Fibroblast of lung (primary cell): ENCODE data around the gene CCDC192.

Source experiments
- CTCF ChIP-seq, 2 donors: IDR thresholded peaks in 1 of 2; conservative IDR thresholded peaks in 1 of 2; 1 replicate in 1 of 2; 2 replicates in 1 of 2; pipeline ENCODE4 v1.5.1; 2011 to 2012; ENCODE audit warnings: low read length in 2 of 2, control low read depth in 1 of 2, inconsistent platforms in 1 of 2, low read depth in 1 of 2, mild to moderate bottlenecking in 1 of 2
- EZH2 ChIP-seq: IDR thresholded peaks from 2 replicates; pipeline ENCODE4 v1.5.1; 2012; ENCODE audit warnings: low read length, control low read depth, mild to moderate bottlenecking; ENCODE audit errors: missing control alignments

GRCh38 chr5:127805448-127805847 lies 102.3 kb downstream of the CCDC192 start:
- TF ChIP-seq CTCF (conservative IDR thresholded peaks at IDR 0.05 in 1 of 2, IDR thresholded peaks at IDR 0.05 in 1 of 2; ENCODE audit: low read depth in 1 of 2, low read length in 2 of 2): no peak
- TF ChIP-seq EZH2: no peak
